ENCODE results near the gene WAC. TPM values are rescaled to one million over a fixed set of nuclear protein-coding genes. Genes with fewer than 3 reads are reported as not detected.

Gene WAC
- polyA plus RNA-seq, 1 of the 3 experiments (the other 2 are of a cell fraction): 31.1 TPM

- peaks cover 100% of the 10 kb centered on the region for H4K20me1 ChIP-seq (ENCODE audit: insufficient read depth)
- H3K9me2 ChIP-seq: no peaks in the 10 kb centered on the region
- no peak for DNase-seq
- ChIA-PET POLR2A (no interaction called here), CTCF (interaction anchor here (1.3 kb wide), 1 partner anchor 10 kb away, joined by 3 read pairs; no protein-coding TSS in a partner anchor)
- no peak overlapping the region for H3K27ac ChIP-seq (ENCODE audit: low read depth in 2 of 2, low read length in 1 of 2)
- no peak overlapping the region for H3K4me3 ChIP-seq (ENCODE audit: low read depth in 2 of 2, low read length in 1 of 2)
- TF ChIP-seq CTCF (IDR thresholded peaks at IDR 0.05) (no peak), CHD2 (IDR thresholded peaks at IDR 0.05; ENCODE audit: low read length, partially characterized antibody) (no peak), GABPA (IDR thresholded peaks at IDR 0.05; ENCODE audit: low read depth) (no peak)
- peaks cover 6 to 10% of the 10 kb centered on the region in 2 experiments; a peak in 3 of 4 replicates for H3K4me1 ChIP-seq (ENCODE audit: control insufficient read depth in 1 of 2, insufficient read depth in 2 of 2, low read depth in 1 of 2, low read length in 1 of 2)
- no peak overlapping the region for H3K4me2 ChIP-seq
- no peak overlapping the region for H2AFZ ChIP-seq (ENCODE audit: low read depth)
- 64% methylated on average over 6 of the region's 6 CpGs for WGBS (ENCODE audit: low lambda C conversion rate)
- H3F3A ChIP-seq (replicated peaks; ENCODE audit: insufficient read depth): peaks cover 27% of the 10 kb centered on the region
- H3K27me3 ChIP-seq (ENCODE audit: insufficient read depth): no peaks in the 10 kb centered on the region
- peaks cover 32 to 67% of the 10 kb centered on the region in 2 experiments for H3K36me3 ChIP-seq (replicated peaks in 1 of 2; ENCODE audit: control insufficient read depth in 1 of 2, insufficient read depth in 2 of 2, low read length in 1 of 2)
- H3K9ac ChIP-seq: no peak overlapping the region
- no peaks in the 10 kb centered on the region for H3K9me3 ChIP-seq
- peaks cover 100% of the 10 kb centered on the region for H3K79me2 ChIP-seq (ENCODE audit: insufficient read depth)
These were observed 32.0 kb downstream of the WAC start for GRCh38 chr10:28564905-28565304.

- Histone ChIP-seq H3K9me3 (no peaks in the 10 kb centered on the region), H3K27me3 (ENCODE audit: insufficient read depth) (no peaks in the 10 kb centered on the region), H3K4me2 (no peak overlapping the region), H3K4me1 (ENCODE audit: control insufficient read depth in 1 of 2, insufficient read depth in 2 of 2, low read depth in 1 of 2, low read length in 1 of 2) (peaks cover 6 to 10% of the 10 kb centered on the region in 2 experiments; a peak in 2 of 4 replicates), H3K36me3 (replicated peaks in 1 of 2; ENCODE audit: control insufficient read depth in 1 of 2, insufficient read depth in 2 of 2, low read length in 1 of 2) (peaks cover 34 to 59% of the 10 kb centered on the region in 2 experiments), H3K4me3 (ENCODE audit: low read depth in 2 of 2, low read length in 1 of 2) (no peak overlapping the region), H3K79me2 (ENCODE audit: insufficient read depth) (peaks cover 100% of the 10 kb centered on the region), H3K9ac (no peak overlapping the region), H2AFZ (ENCODE audit: low read depth) (no peak overlapping the region), H3K27ac (ENCODE audit: low read depth in 2 of 2, low read length in 1 of 2) (no peak overlapping the region), H3F3A (replicated peaks; ENCODE audit: insufficient read depth) (peaks cover 27% of the 10 kb centered on the region), H4K20me1 (ENCODE audit: insufficient read depth) (peaks cover 100% of the 10 kb centered on the region), H3K9me2 (no peaks in the 10 kb centered on the region)
- DNase-seq: no peak
- ChIA-PET CTCF (interaction anchor here (0.9 to 1.2 kb wide), 4 partner anchors 10 to 41 kb away, joined by 3 to 4 read pairs (median 3); no protein-coding TSS in a partner anchor), POLR2A (no interaction called here)
- TF ChIP-seq RCOR1 (IDR thresholded peaks at IDR 0.05; ENCODE audit: low read length) (no peak), IRF3 (IDR thresholded peaks at IDR 0.05; ENCODE audit: low read depth, low read length) (no peak), FOSL2 (IDR thresholded peaks at IDR 0.05; ENCODE audit: borderline replicate concordance, low read depth) (no peak), POLR2AphosphoS5 (IDR thresholded peaks at IDR 0.05; ENCODE audit: low read depth, low read length) (no peak), YY1 (IDR thresholded peaks at IDR 0.05; ENCODE audit: low read depth) (no peak)
- 54% methylated on average over 1 of the region's 1 CpG for WGBS (ENCODE audit: low lambda C conversion rate)
These were observed 33.6 kb downstream of the WAC start for GRCh38 chr10:28566458-28567015.

Measured in SK-N-SH (cell line).